H1 (cell line): Measurements from ENCODE around the gene HTATIP2. TPM values are rescaled to one million over a fixed set of nuclear protein-coding genes. Genes with fewer than 3 reads are reported as not detected.
"Not testable (repeated sequence)": the region's sequence is repeated elsewhere in the genome, so short reads cannot be mapped to it uniquely, and the experiment has no call there.

Source experiments
- CTCF ChIA-PET: fragments of 300-600 bp; sonication (Branson Sonifier 250); formaldehyde crosslinking; loops from one replicate; lab custom pipeline; 2021; ENCODE audit not compliant: partially characterized antibody; lab: Charles Lee
- POLR2A ChIA-PET: fragments of 300-600 bp; sonication (Branson Sonifier 250); formaldehyde crosslinking; loops from one replicate; lab custom pipeline; 2021; ENCODE audit warnings: inconsistent platforms; ENCODE audit not compliant: partially characterized antibody; lab: Charles Lee
- DNase-seq, 2 experiments: peaks; one replicate each; pipeline versions ENCODE4 v3.0.0 to v3.0.0-alpha.2; 2010 to 2022; ENCODE audit warnings: low spot score in 2 of 2, low read depth in 1 of 2, mixed read lengths in 1 of 2
- FAIRE-seq: peaks from 2 replicates; lab custom pipeline; 2011; peaks lifted over from hg19 to GRCh38; lab: Jason Lieb, UNC
- H2AFZ ChIP-seq: 2 replicates; pipeline ENCODE4 v1.8.1; 2012; ENCODE audit warnings: low read length, inconsistent platforms
- H2AK5ac ChIP-seq: 2 replicates; pipeline ENCODE4 v1.6.1; 2013; ENCODE audit warnings: low read depth, low read length
- H2BK120ac ChIP-seq: replicated peaks from 2 replicates; pipeline ENCODE3; 2013; ENCODE audit warnings: low read depth, low read length, inconsistent platforms
- H2BK12ac ChIP-seq: 2 replicates; pipeline ENCODE4 v1.6.1; 2013; ENCODE audit warnings: low read depth, low read length
- H2BK15ac ChIP-seq: 2 replicates; pipeline ENCODE4 v1.6.1; 2013; ENCODE audit warnings: low read length
- H2BK20ac ChIP-seq: 2 replicates; pipeline ENCODE4 v1.6.1; 2013; ENCODE audit warnings: low read length
- H2BK5ac ChIP-seq: 2 replicates; pipeline ENCODE4 v1.6.1; 2013; ENCODE audit warnings: low read depth, low read length
- H3K14ac ChIP-seq: 2 replicates; pipeline ENCODE4 v1.6.1; 2013; ENCODE audit warnings: inconsistent platforms; ENCODE audit not compliant: insufficient read length
- H3K18ac ChIP-seq: 2 replicates; pipeline ENCODE4 v1.6.1; 2013; ENCODE audit warnings: low read length; ENCODE audit errors: extremely low read depth
- H3K23ac ChIP-seq: 2 replicates; pipeline ENCODE4 v1.6.1; 2013; ENCODE audit warnings: inconsistent platforms; ENCODE audit not compliant: insufficient read length
- H3K23me2 ChIP-seq: 2 replicates; pipeline ENCODE4 v1.6.1; 2013; ENCODE audit warnings: low read depth, low read length
- H3K27ac ChIP-seq: 2 replicates; pipeline ENCODE4 v1.6.1; 2011; ENCODE audit warnings: low read depth, low read length, inconsistent platforms
- H3K27me3 ChIP-seq, 4 experiments: replicated peaks in 1 of 4; 1 replicate in 1 of 4; 2 replicates in 3 of 4; pipeline versions ENCODE4 v1.6.1 to v1.8.1; 2011 to 2013; ENCODE audit warnings: low read length in 3 of 4, mild to moderate bottlenecking in 3 of 4, inconsistent platforms in 2 of 4, mixed read lengths in 2 of 4, moderate library complexity in 1 of 4; ENCODE audit not compliant: control insufficient read depth in 3 of 4, insufficient read depth in 3 of 4; ENCODE audit errors: extremely low read depth in 1 of 4
- H3K36me3 ChIP-seq, 4 experiments: 2 replicates each; pipeline versions ENCODE4 v1.6.1 to v1.8.1; 2011 to 2013; ENCODE audit warnings: mild to moderate bottlenecking in 4 of 4, low read length in 3 of 4, moderate library complexity in 2 of 4, control low read depth in 1 of 4, inconsistent platforms in 1 of 4; ENCODE audit not compliant: insufficient read depth in 4 of 4, control insufficient read depth in 2 of 4
- H3K4ac ChIP-seq: replicated peaks from 2 replicates; pipeline ENCODE3; 2013; ENCODE audit warnings: low read length, low read depth, mixed read lengths, inconsistent platforms; ENCODE audit not compliant: insufficient read length
- H3K4me1 ChIP-seq, 4 experiments: replicated peaks in 1 of 4; 1 replicate in 1 of 4; 2 replicates in 3 of 4; pipeline versions ENCODE4 v1.6.1 to v1.8.1; 2011 to 2013; ENCODE audit warnings: low read length in 3 of 4, inconsistent platforms in 2 of 4, mixed read lengths in 1 of 4; ENCODE audit not compliant: insufficient read depth in 4 of 4, control insufficient read depth in 3 of 4
- H3K4me2 ChIP-seq, 2 experiments: 2 replicates each; pipeline versions ENCODE4 v1.6.1 to v1.8.1; 2011 to 2013; ENCODE audit warnings: low read depth in 2 of 2, low read length in 2 of 2, control low read depth in 1 of 2, inconsistent platforms in 1 of 2, mild to moderate bottlenecking in 1 of 2; ENCODE audit not compliant: insufficient read depth in 1 of 2
- H3K4me3 ChIP-seq, 4 experiments: fragments of 200-600, 300-600 bp in 1 of 4; sonication (generic), shearing (Covaris generic), sonication (Bioruptor Twin) in 1 of 4; 2 replicates each; pipeline versions ENCODE4 v1.5.1 to v1.8.1; 2011 to 2016; ENCODE audit warnings: low read length in 4 of 4, low read depth in 3 of 4, control low read depth in 2 of 4, inconsistent platforms in 2 of 4, mild to moderate bottlenecking in 2 of 4, mixed read lengths in 1 of 4, moderate library complexity in 1 of 4; ENCODE audit not compliant: insufficient read depth in 2 of 4; ENCODE audit errors: extremely low read depth in 1 of 4
- H3K56ac ChIP-seq: replicated peaks from 2 replicates; pipeline ENCODE3; 2013; ENCODE audit warnings: low read depth, mild to moderate bottlenecking, mixed read lengths, low read length, inconsistent platforms; ENCODE audit not compliant: insufficient read length
- H3K79me1 ChIP-seq: 2 replicates; pipeline ENCODE4 v1.6.1; 2013; ENCODE audit warnings: low read depth, low read length, control low read depth
- H3K79me2 ChIP-seq, 2 experiments: 2 replicates each; pipeline versions ENCODE4 v1.6.1 to v1.8.1; 2012 to 2013; ENCODE audit warnings: low read length in 2 of 2, mild to moderate bottlenecking in 2 of 2, inconsistent platforms in 1 of 2; ENCODE audit not compliant: insufficient read depth in 2 of 2, control insufficient read depth in 1 of 2
- H3K9ac ChIP-seq, 4 experiments: replicated peaks in 1 of 4; 1 replicate in 1 of 4; 2 replicates in 3 of 4; pipeline versions ENCODE4 v1.6.1 to v1.8.1; 2011 to 2013; ENCODE audit warnings: low read depth in 3 of 4, low read length in 3 of 4, control low read depth in 2 of 4, mild to moderate bottlenecking in 2 of 4, moderate library complexity in 2 of 4, inconsistent platforms in 1 of 4; ENCODE audit errors: extremely low read depth in 1 of 4
- H3K9me3 ChIP-seq, 2 experiments: 2 replicates each; pipeline versions ENCODE4 v1.6.1 to v1.8.1; 2012 to 2013; ENCODE audit warnings: mild to moderate bottlenecking in 2 of 2, moderate library complexity in 2 of 2, control low read depth in 1 of 2, inconsistent platforms in 1 of 2, low read depth in 1 of 2, low read length in 1 of 2, mixed read lengths in 1 of 2; ENCODE audit not compliant: insufficient read depth in 2 of 2
- H4K20me1 ChIP-seq, 2 experiments: replicated peaks in 1 of 2; 2 replicates each; pipeline versions ENCODE3 to v1.8.1; 2011 to 2013; ENCODE audit warnings: inconsistent platforms in 2 of 2, low read length in 2 of 2, mild to moderate bottlenecking in 1 of 2; ENCODE audit not compliant: insufficient read depth in 2 of 2, control insufficient read depth in 1 of 2
- H4K5ac ChIP-seq: 2 replicates; pipeline ENCODE4 v1.6.1; 2013; ENCODE audit warnings: low read length, low read depth, mixed read lengths, inconsistent platforms; ENCODE audit not compliant: insufficient read length
- H4K8ac ChIP-seq: 2 replicates; pipeline ENCODE4 v1.8.0; 2013; ENCODE audit warnings: mild to moderate bottlenecking, moderate library complexity, low read length, inconsistent platforms; ENCODE audit not compliant: insufficient read depth; ENCODE audit errors: extremely low read depth
- H4K91ac ChIP-seq: replicated peaks from 2 replicates; pipeline ENCODE3; 2013; ENCODE audit warnings: low read length, mixed read lengths, inconsistent platforms; ENCODE audit not compliant: insufficient read length
- WGBS, 2 experiments: shearing (Covaris generic) in 1 of 2; methylation state at CpG; one replicate each; pipeline versions ENCODE4 v1.1.6 to v1.1.7; 2013 to 2015; ENCODE audit warnings: low lambda C conversion rate in 2 of 2, mixed read lengths in 2 of 2, inconsistent platforms in 1 of 2, low coverage in 1 of 2, missing lambda C conversion rate in 1 of 2; ENCODE audit not compliant: insufficient replicate concordance in 2 of 2, insufficient coverage in 1 of 2, insufficient read length in 1 of 2; ENCODE audit errors: extremely low coverage in 1 of 2, missing lambda C conversion rate in 1 of 2; 5-methylcytosine and 5-hydroxymethylcytosine counted together
- polyA plus RNA-seq, 7 experiments: library from polyadenylated mRNA; depleted of rRNA in 3 of 7; stranded (reverse) in 5 of 7; unstranded in 2 of 7; fragments of >200 nt in 5 of 7; fragments of 200-250 nt in 2 of 7; gene quantifications; 1 replicate in 5 of 7; 2 replicates in 1 of 7; 4 replicates in 1 of 7; pipeline versions ENCODE4 v1.2.1 to v1.2.3, GENCODE V29; 2011 to 2013; ENCODE audit warnings: missing spikeins in 2 of 7, mixed read lengths in 2 of 7
- total RNA-seq: library from RNA; stranded (reverse); fragmentation: NEBNext Ultra II Directional; extraction: Animal tissue kit (Norgen Biotek cat#: 25700); gene quantifications from 2 replicates; pipeline ENCODE4 v1.2.1, GENCODE V29; 2021

HTATIP2 gene
- total and polyA plus RNA-seq, 2 of the 8 experiments (the other 6 are each of a cell fraction or from before 2014, with no cell fraction given) = 22.6 to 33.1 TPM

GRCh38 chr11:20365465-20365864 is 2.0 kb downstream of the HTATIP2 start:
- POLR2A ChIA-PET, H3K4me3 ChIP-seq, H3K4me2 ChIP-seq, H3K79me2 ChIP-seq, H4K91ac ChIP-seq, H3K9ac ChIP-seq, H3K79me1 ChIP-seq, H2AFZ ChIP-seq, H4K8ac ChIP-seq, H3K56ac ChIP-seq, H3K18ac ChIP-seq, H2AK5ac ChIP-seq, H4K20me1 ChIP-seq, H3K9me3 ChIP-seq, H4K5ac ChIP-seq, H3K36me3 ChIP-seq, H3K23me2 ChIP-seq, H2BK120ac ChIP-seq, H3K4ac ChIP-seq, H3K14ac ChIP-seq, DNase-seq, H2BK20ac ChIP-seq, H3K27ac ChIP-seq, H2BK12ac ChIP-seq, FAIRE-seq, H2BK15ac ChIP-seq, H2BK5ac ChIP-seq, H3K23ac ChIP-seq: not testable (repeated sequence)
- H3K27me3 ChIP-seq = peaks cover 6 to 19% (median 15%) of the 10 kb centered on the region in 4 experiments
- CTCF ChIA-PET = interaction anchor here (7.7 kb wide), 1 partner anchor 11 kb away, joined by 49 read pairs; no protein-coding TSS in a partner anchor
- WGBS, 2 experiments = 90% methylated on average over 6 of the region's 6 CpGs; no CpG with 5 or more reads in 1 of the 2 experiments
- H3K4me1 ChIP-seq = peaks cover 3 to 15% (median 8%) of the 10 kb centered on the region in 4 experiments; a peak in 6 of 7 replicates
